Measurements from ENCODE around the gene KIF19. TPM values are rescaled to one million over a fixed set of nuclear protein-coding genes. Genes with fewer than 3 reads are reported as not detected.

KIF19 gene
- total RNA-seq, 1 donor from 2014 or later, result 0.23 TPM

- no peak overlapping the region for H3K4me3 ChIP-seq
- intact Hi-C loops (cut with DNase I), result no loop called here
- H3K4me1 ChIP-seq, result no peaks in the 10 kb centered on the region
- no peaks in the 10 kb centered on the region for H3K36me3 ChIP-seq
- H3K9me3 ChIP-seq, result no peaks in the 10 kb centered on the region
- no peak overlapping the region for H3K27ac ChIP-seq
- no peak for DNase-seq
- TF ChIP-seq CTCF (IDR thresholded peaks at IDR 0.05), result no peak
- peak; percentile 22 for ATAC-seq
- no peaks in the 10 kb centered on the region for H3K27me3 ChIP-seq
These were observed 63.2 kb downstream of the KIF19 start for GRCh38 chr17:74389084-74389753.

DNA sequence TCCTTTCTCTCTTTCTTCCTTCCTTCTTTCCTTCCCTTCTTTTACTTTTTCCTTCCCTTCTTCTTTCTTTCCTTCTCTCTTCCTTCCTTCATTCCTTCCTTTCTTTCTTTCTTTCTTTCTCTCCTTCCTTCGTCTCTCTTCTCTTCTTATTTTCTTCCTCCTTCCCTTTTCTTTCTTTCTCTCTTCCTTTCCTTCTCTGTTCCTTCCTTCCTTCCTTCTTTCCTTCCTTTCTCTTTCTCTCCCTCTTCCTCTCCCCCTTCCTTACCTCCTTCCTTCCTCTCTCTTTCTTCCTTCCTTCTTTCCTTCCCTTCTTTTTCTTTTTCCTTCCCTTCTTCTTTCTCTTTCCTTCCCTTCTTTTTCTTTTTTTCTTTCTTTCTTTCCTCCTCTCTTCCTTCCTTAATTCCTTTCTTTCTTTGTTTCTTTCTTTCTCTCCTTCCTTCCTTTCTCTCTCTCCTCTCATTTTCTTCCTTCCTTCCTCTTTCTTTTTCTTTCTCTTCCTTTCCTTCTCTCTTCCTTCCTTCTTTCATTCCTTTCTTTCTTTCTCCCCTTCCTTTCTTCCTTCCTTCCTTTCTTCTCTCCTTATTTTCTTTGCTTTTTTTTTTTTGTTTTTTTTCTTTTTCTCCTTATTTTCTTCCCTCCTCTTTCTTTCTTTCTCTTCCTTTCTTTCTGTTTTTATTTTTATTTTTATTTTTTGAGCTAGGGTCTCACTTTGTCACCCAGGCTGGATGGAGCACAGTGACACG lies 64.1 kb downstream of the KIF19 start:
- ATAC-seq, result no peak
- TF ChIP-seq CTCF (IDR thresholded peaks at IDR 0.05), result no peak
- intact Hi-C loops (cut with DNase I), result no loop called here

GRCh38 chr17:74390680-74391653 lies 64.9 kb downstream of the KIF19 start:
- H3K4me1 ChIP-seq, result no peaks in the 10 kb centered on the region
- H3K4me3 ChIP-seq, result no peak overlapping the region
- H3K27me3 ChIP-seq, result no peaks in the 10 kb centered on the region
- intact Hi-C loops (cut with DNase I), result no loop called here
- ATAC-seq (no peak), DNase-seq (no peak)
- TF ChIP-seq CTCF (IDR thresholded peaks at IDR 0.05), result no peak
- no peaks in the 10 kb centered on the region for H3K9me3 ChIP-seq
- no peak overlapping the region for H3K27ac ChIP-seq
- no peaks in the 10 kb centered on the region for H3K36me3 ChIP-seq

More for the DNA sequence above, 64.1 kb downstream of the KIF19 start:
- Histone ChIP-seq H3K36me3 (no peaks in the 10 kb centered on the region), H3K27ac (no peak overlapping the region), H3K4me3 (no peak overlapping the region), H3K9me3 (no peaks in the 10 kb centered on the region), H3K27me3 (no peaks in the 10 kb centered on the region), H3K4me1 (no peaks in the 10 kb centered on the region)
- no peak for DNase-seq

GRCh38 chr17:74391771-74392170 lies 65.7 kb downstream of the KIF19 start:
- ATAC-seq, result peak; percentile 46
- Histone ChIP-seq H3K4me1 (no peaks in the 10 kb centered on the region), H3K9me3 (no peaks in the 10 kb centered on the region), H3K27me3 (no peaks in the 10 kb centered on the region), H3K27ac (no peak overlapping the region), H3K4me3 (no peak overlapping the region), H3K36me3 (no peaks in the 10 kb centered on the region)
- TF ChIP-seq CTCF (IDR thresholded peaks at IDR 0.05), result no peak
- intact Hi-C loops (cut with DNase I), result no loop called here
- no peak for DNase-seq

DNA sequence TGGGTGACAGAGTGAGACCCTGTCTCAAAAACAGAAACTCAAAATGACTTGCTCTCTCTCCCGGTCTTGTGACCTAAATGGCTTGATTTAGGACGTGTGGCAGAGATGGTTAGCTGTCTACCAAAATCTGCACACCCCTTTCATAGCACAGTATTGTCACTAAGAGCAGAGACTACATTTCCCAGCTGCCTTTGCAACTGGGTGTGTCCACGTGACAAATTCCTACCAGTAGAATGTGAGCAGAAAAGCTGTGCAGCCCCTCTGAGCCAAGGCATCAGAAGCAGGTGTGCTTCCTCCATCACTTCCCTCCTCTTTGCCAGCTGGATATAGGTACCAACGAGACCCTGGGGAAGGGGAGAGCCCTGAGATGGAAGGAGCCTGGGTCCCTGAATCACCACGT lies 66.8 kb downstream of the KIF19 start:
- no peak overlapping the region for H3K4me3 ChIP-seq
- no peak overlapping the region for H3K27ac ChIP-seq
- H3K9me3 ChIP-seq, result no peaks in the 10 kb centered on the region
- ATAC-seq, result no peak
- H3K27me3 ChIP-seq, result no peaks in the 10 kb centered on the region
- TF ChIP-seq CTCF (IDR thresholded peaks at IDR 0.05), result no peak
- no peak for DNase-seq
- intact Hi-C loops (cut with DNase I), result no loop called here
- no peaks in the 10 kb centered on the region for H3K36me3 ChIP-seq
- no peaks in the 10 kb centered on the region for H3K4me1 ChIP-seq
